BJ (cell line): ENCODE measurements around the gene NPS. TPM values are rescaled to one million over a fixed set of nuclear protein-coding genes. Genes with fewer than 3 reads are reported as not detected.

Source experiments
- CTCF ChIA-PET: fragments of 350-600 bp; formaldehyde crosslinking; extraction: SDS; loops from one replicate; lab custom pipeline; 2021; ENCODE audit warnings: antibody characterized with exemption, inconsistent platforms; lab: Yijun Ruan, JAX
- POLR2A ChIA-PET: fragments of 300-600 bp; sonication (Branson Sonifier 250); formaldehyde crosslinking; extraction: SDS; loops from one replicate; lab custom pipeline; 2021; ENCODE audit warnings: antibody characterized with exemption; lab: Charles Lee
- DNase-seq: peaks from one replicate; pipeline ENCODE4 v3.0.0-alpha.2; 2011; ENCODE audit warnings: low read depth
- H3K27me3 ChIP-seq: 2 replicates; pipeline ENCODE4 v1.6.0; 2011; ENCODE audit warnings: low read length; ENCODE audit not compliant: control insufficient read depth, insufficient read depth
- H3K36me3 ChIP-seq: 2 replicates; pipeline ENCODE4 v1.5.1; 2011; ENCODE audit warnings: low read length; ENCODE audit not compliant: control insufficient read depth, insufficient read depth
- H3K4me3 ChIP-seq: 2 replicates; pipeline ENCODE4 v1.5.1; 2011; ENCODE audit warnings: low read depth, mild to moderate bottlenecking, control low read depth, low read length
- polyA plus RNA-seq: library from polyadenylated mRNA; depleted of rRNA; stranded (reverse); fragments of >200 nt; gene quantifications from 2 replicates; pipeline ENCODE4 v1.2.3, GENCODE V29; 2011; rRNA removed
- TF ChIP-seq, protein P1 (sequence below): IDR thresholded peaks from 2 replicates; pipeline ENCODE4 v1.5.1; 2011; ENCODE audit warnings: low read depth, mild to moderate bottlenecking, control low read depth, inconsistent platforms, low read length, moderate library complexity; ENCODE audit not compliant: insufficient read depth

NPS gene
- polyA plus RNA-seq, 1 experiment: not detected

DNA sequence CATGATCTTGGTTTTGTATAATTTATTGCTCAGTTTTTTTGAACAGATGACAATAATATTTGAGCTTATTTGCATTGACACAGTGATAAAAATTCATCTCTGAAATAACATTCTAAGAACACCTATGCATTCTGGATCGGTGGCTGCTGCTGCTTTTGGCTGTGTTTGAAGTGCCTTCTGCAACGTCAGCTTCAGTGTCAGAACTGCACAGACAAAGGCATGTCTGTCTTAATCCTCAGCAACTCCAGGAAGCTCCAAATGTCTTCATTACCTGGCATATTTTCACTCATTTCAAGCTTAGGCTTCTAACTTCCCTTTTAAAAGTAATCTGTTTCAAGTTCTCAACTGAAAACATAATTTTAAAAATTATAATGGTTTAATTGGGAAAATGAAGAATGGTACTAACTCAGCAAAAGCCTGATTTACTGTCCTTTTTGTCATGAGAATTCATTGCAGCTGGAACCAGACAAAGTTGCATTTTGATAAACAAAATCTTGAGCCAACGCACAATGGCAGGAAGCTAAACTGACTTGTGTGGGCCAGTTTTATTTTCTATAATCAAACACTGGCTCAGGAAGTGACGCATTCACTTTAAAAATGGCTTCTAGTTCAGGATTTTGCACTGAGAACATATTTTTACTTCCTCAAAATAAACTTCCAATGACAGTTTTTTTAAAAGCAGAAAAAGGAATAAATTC lies 38.7 kb downstream of the NPS start:
- H3K4me3 ChIP-seq: no peak overlapping the region
- ChIA-PET CTCF (interaction anchor here (1.1 kb wide), 1 partner anchor 9 kb away, joined by 3 read pairs; no protein-coding TSS in a partner anchor), POLR2A (no interaction called here)
- H3K27me3 ChIP-seq: no peaks in the 10 kb centered on the region
- H3K36me3 ChIP-seq: no peaks in the 10 kb centered on the region
- no peak for DNase-seq
- TF ChIP-seq, protein P1, sequence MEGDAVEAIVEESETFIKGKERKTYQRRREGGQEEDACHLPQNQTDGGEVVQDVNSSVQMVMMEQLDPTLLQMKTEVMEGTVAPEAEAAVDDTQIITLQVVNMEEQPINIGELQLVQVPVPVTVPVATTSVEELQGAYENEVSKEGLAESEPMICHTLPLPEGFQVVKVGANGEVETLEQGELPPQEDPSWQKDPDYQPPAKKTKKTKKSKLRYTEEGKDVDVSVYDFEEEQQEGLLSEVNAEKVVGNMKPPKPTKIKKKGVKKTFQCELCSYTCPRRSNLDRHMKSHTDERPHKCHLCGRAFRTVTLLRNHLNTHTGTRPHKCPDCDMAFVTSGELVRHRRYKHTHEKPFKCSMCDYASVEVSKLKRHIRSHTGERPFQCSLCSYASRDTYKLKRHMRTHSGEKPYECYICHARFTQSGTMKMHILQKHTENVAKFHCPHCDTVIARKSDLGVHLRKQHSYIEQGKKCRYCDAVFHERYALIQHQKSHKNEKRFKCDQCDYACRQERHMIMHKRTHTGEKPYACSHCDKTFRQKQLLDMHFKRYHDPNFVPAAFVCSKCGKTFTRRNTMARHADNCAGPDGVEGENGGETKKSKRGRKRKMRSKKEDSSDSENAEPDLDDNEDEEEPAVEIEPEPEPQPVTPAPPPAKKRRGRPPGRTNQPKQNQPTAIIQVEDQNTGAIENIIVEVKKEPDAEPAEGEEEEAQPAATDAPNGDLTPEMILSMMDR: no peak

DNA sequence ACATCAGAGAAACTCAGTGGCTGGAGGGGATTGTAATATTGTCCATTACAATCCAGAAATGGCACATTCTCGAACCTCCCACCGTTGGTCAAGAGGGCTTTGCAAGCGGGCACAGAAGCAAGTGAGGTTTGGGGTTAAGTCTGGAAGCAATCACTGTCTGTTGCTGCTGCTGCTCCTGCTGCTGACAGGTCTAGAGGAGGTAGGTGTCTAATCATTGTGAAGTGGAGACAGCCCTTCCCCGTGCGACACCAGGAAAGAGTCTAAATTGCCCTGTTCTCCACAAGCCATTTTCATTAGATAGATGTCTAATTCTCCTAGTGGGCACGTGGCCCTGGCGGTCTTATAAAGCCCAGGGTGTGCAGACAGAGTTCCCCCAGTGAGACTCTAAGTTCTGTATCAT lies 43.5 kb downstream of the NPS start:
- POLR2A ChIA-PET: no interaction called here

DNA sequence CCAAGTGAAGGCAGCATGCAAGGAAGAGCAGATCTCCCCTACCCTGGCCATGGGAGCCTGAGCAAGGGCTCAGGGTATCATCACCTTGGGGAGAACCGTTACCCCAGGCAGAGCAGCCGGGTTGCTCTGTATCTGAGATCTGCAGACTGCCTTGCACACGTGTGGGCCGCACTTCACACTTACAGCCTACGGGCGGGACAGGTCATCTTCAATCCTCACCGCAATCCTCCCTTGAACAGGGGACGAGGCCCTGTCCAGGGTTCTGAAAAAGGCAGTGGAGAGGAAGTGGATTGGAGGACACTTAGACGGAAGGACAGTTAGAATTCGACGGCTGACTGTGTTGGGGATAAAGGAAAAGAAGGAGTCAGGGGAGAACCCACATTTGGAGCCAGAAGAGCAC lies 51.4 kb downstream of the NPS start:
- Histone ChIP-seq H3K36me3 (no peaks in the 10 kb centered on the region), H3K27me3 (no peaks in the 10 kb centered on the region), H3K4me3 (no peak overlapping the region)
- TF ChIP-seq, protein P1: no peak
- ChIA-PET POLR2A (no interaction called here), CTCF (no interaction called here)
- no peak for DNase-seq

More for the DNA sequence above, 43.5 kb downstream of the NPS start:
- no peak for DNase-seq
- CTCF ChIA-PET: no interaction called here
- no peaks in the 10 kb centered on the region for H3K27me3 ChIP-seq
- no peaks in the 10 kb centered on the region for H3K36me3 ChIP-seq
- H3K4me3 ChIP-seq: no peak overlapping the region
- TF ChIP-seq, protein P1: no peak

Other genes starting within 250 kb of the NPS start
- not detected in 2 replicates for gene FOXI2, start 187.9 kb downstream of the NPS start, polyA plus RNA-seq